ENCODE data around the gene CDX1.

CDX1 gene

GRCh38 chr5:150208187-150209098 lies 41.9 kb downstream of the CDX1 start:
- Histone ChIP-seq H3K4me1 (no peaks in the 10 kb centered on the region), H3K4me3 (ENCODE audit: low read depth, low read length) (no peak overlapping the region), H3K36me3 (no peaks in the 10 kb centered on the region), H3K9me3 (no peaks in the 10 kb centered on the region), H3K27me3 (no peaks in the 10 kb centered on the region)
- no peak for DNase-seq
- TF ChIP-seq CTCF (IDR thresholded peaks at IDR 0.05; ENCODE audit: low read depth, low read length), result no peak

GRCh38 chr5:150209099-150209635 lies 42.6 kb downstream of the CDX1 start:
- Histone ChIP-seq H3K4me1 (no peaks in the 10 kb centered on the region), H3K27me3 (no peaks in the 10 kb centered on the region), H3K9me3 (no peaks in the 10 kb centered on the region), H3K36me3 (no peaks in the 10 kb centered on the region), H3K4me3 (ENCODE audit: low read depth, low read length) (no peak overlapping the region)
- TF ChIP-seq CTCF (IDR thresholded peaks at IDR 0.05; ENCODE audit: low read depth, low read length), result no peak
- DNase-seq, result no peak

DNA sequence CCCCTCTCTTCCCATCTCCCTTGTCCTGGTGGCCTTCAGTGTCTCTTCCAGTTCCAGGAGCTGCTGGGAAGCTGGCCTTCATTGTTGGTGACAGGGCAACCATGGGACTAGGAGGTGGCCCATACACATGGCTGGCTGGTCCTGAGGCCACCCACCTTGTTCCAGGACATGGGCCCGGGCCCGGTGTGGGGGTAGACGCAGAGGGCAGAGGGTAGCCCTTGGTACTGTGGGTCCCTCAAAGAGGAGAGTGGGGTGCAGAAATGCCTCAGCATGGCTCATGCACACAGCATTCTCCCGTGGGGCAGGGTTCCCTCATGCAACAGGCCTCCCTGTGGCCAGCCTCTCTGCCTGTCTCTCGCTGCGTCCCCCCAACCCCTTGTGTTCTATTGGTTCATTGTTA lies 44.1 kb downstream of the CDX1 start:
- H3K4me3 ChIP-seq (ENCODE audit: low read depth, low read length), result no peak overlapping the region

GRCh38 chr5:150211156-150212030 lies 44.8 kb downstream of the CDX1 start:
- Histone ChIP-seq H3K9me3 (no peaks in the 10 kb centered on the region), H3K4me1 (no peaks in the 10 kb centered on the region), H3K4me3 (ENCODE audit: low read depth, low read length) (no peak overlapping the region), H3K36me3 (no peaks in the 10 kb centered on the region), H3K27me3 (no peaks in the 10 kb centered on the region)
- no peak for TF ChIP-seq CTCF (IDR thresholded peaks at IDR 0.05; ENCODE audit: low read depth, low read length)
- DNase-seq, result no peak

More for the DNA sequence above, 44.1 kb downstream of the CDX1 start:
- Histone ChIP-seq H3K27me3 (no peaks in the 10 kb centered on the region), H3K4me1 (no peaks in the 10 kb centered on the region), H3K9me3 (no peaks in the 10 kb centered on the region), H3K36me3 (no peaks in the 10 kb centered on the region)
- no peak for TF ChIP-seq CTCF (IDR thresholded peaks at IDR 0.05; ENCODE audit: low read depth, low read length)
- DNase-seq, result no peak

GRCh38 chr5:150213530-150213929 lies 47.0 kb downstream of the CDX1 start:
- no peak overlapping the region for H3K4me3 ChIP-seq (ENCODE audit: low read depth, low read length)
- H3K4me1 ChIP-seq, result no peaks in the 10 kb centered on the region
- TF ChIP-seq CTCF (IDR thresholded peaks at IDR 0.05; ENCODE audit: low read depth, low read length), result no peak
- no peaks in the 10 kb centered on the region for H3K36me3 ChIP-seq
- no peaks in the 10 kb centered on the region for H3K27me3 ChIP-seq
- no peaks in the 10 kb centered on the region for H3K9me3 ChIP-seq
- no peak for DNase-seq
